GM18858 (cell line): ENCODE results near the gene TRAF3.
"Not testable (repeated sequence)": the region's sequence is repeated elsewhere in the genome, so short reads cannot be mapped to it uniquely, and the experiment has no call there.

Source experiments
- ATAC-seq: cut with Tn5 transposase; IDR thresholded peaks from one replicate; pipeline ENCODE4 v1.9.1; 2021; ENCODE audit not compliant: unreplicated experiment

The TRAF3 gene

DNA sequence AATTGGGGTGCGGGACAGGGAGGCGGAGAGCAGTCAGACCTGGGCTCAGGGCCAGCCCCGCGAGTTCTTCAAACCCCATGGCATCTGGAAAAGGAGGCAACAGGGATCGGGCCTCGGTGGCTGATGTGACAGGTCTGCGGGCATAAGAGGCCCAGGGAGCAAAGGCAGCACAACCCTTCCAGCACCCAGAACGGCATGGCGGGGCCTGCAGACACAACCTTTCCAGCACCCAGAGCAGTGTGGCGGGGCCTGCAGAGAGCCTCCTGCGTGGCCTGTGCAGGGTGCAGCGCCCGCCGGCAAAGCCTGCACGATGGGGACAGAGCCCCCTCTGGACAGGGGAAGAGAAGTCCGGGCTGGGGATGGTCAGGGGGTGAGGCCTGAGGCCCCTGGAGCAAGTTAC, 26.2 kb upstream of the TRAF3 start:
- ATAC-seq = no peak

DNA sequence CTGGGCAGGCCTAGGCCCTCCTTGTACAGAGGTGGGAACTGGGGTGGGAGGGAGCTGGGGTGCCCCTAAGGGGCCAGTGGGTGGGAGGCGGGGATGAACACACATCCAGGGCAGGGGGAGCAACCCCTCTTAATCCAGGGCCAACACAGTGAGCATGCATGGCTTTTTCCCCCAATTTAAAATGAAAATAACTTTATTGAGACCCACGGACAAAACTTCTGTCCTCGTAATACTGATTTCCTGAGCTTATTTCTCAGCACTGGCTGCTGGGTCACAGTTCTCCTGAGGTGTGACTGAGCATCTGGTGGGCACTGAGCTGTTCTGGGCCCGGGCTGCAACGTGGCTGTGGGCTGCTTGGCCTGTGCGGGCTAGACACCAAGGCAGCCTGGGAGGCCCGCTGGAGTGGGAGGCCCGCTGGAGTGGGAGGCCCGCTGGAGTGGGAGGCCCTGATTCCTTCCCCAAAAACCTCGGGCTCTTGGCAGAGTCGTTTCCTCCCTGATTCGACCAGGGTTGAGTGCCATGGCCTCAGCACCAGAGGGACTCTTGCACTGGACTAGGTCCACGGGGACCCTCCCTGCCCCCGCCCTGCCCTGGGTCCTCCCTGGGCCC, 24.9 kb upstream of the TRAF3 start:
- ATAC-seq = no peak

- peak; percentile 42 for ATAC-seq
Measured at GRCh38 chr14:102754370-102755262, 22.6 kb upstream of the TRAF3 start.

DNA sequence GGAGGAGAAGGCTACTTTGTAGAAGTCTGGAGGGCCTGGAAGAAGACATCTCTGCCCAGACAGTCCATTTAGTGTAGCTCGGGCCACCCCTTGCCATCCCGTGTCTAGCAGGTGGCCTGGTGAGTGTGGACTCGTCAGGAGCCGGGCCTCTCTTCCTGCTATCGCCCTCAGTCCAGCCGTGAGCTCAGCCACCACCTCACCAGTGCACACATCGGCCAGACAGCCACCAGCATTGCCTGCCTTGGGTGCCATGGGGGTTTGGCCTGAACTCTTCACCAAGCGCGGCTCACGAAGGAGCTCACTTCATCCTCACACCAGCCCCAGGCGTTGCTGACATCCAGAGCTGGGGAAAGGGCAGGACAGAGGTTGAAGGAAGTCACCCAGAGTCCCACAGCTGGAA, 19.6 kb upstream of the TRAF3 start:
- ATAC-seq = no peak

- no peak for ATAC-seq
Measured at GRCh38 chr14:102758087-102758486, 19.2 kb upstream of the TRAF3 start.

GRCh38 chr14:102759456-102760187, 17.6 kb upstream of the TRAF3 start:
- ATAC-seq = no peak

DNA sequence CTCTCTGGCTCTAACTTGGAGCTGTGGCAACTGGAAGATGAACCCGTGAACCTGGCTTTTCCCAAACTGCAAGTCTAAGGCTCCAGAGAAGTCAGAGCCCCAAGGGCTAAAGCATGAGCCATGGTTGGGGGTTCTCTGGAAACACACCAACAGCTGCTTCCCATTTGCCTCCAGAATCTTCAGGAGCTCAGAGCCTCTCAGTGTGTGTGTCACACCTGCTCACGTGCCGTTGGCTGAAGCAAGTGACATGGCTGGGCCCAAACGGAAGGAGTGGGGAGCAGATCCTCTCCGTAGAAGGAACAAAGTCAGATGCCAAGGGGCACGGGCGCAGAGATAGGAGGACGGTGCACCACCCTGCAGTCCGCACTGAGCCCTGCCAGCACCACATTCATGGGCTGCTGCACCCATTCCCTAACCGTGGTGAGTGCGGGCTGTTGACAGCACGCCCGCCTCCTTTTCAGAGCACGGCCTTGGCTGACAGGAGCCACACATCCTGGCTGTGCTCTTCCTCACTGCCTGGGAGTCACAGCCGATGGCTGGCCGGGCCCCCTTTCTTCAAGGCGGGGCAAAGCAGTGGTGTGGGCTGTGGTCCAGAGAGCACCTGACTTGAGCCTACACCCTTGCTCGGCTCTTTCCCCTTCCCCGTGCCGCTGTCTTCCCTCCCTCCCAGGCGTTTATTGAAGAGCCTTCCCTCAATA, 16.6 kb upstream of the TRAF3 start:
- ATAC-seq = no peak

DNA sequence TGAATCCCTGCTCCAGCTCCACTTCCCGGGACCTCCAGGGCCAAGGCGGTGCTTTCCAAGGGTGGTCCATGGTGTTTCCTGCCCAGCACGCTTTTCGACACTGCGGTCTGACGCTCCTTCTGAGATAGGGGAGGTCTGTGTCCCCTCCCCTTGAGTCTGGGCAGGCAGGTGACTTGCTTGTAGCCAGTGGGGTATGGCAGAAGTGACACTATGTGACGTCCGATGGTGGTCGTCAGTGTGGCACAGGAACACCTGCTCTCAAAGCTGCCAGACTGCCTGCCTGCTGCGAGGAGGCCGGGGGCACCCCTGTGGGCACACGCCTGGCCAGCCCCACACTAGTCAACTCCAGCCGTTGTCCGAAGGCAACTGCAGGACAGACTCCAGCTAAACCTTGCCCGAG, 16.0 kb upstream of the TRAF3 start:
- no peak for ATAC-seq

GRCh38 chr14:102764220-102764671, 13.0 kb upstream of the TRAF3 start:
- no peak for ATAC-seq

DNA sequence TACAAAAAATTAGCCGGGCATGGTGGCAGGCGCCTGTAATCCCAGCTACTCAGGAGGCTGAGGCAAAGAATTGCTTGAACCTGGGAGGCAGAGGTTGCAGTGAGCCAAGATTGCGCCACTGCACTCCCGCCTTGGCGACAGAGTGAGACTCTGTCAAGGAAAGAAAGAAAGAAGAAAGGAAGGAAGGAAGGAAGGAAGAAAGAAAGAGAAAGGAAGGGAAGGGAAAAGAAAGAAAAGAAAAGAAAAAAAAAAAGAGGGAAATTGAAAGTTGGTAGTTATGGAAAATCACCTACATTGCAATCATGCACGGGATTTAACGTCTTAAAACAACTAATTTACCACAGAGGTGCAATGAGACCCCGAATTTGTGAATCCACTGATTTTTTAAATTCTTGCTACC, 11.5 kb upstream of the TRAF3 start:
- not testable (repeated sequence) for ATAC-seq

DNA sequence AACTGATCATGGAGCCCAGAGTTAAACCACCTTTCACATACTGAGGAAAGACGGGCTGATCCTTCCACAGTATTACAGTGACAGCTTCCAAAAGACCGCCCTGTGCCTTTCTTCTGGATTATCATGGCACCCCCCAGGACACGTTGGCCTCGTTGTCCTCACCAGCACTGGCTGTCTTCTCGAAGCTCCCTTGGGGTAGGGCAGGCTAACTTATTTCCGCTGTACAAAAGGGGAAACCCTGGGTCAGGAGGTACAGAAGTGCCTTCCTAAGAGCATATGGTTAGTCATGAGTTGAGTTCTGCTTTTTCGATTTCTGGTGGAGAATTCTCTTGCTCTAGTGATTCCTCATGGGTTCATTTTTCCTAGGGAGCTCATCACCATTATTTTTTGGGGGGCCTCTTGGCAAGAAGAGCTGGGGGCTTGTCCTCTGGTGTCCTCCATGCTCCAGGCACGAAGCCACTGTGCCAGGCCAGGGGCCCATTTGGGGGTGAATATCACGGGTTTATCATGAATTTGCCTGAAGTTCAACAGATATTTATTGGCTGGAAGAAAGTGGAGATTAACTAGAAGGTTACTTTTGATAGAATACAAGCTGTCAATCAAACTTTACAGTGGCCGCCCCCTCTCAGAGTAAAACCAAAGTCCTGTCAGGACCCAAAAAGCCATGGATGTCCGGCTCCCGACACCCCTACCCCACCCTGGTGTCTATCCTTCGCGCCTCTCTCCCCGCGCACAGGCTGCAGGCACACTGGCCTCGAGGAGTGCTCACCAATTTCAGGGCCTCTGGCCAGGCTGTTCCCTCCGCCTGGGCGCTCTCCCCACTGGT, 8.8 kb upstream of the TRAF3 start:
- ATAC-seq = peak; percentile 43

DNA sequence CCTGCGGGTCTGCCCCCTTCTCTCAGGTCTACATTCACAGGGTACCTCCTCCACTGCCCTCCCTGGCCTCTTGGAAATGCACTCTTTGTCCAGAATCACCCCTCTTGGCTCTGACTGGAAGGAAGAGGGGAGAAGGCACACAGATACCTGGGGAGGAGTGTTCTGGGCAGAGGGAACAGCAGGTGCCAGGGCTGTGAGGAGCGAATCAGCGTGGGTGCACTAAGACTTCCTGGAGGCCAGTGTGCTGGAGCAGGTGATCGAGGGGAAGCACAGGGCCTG, 8.3 kb upstream of the TRAF3 start:
- ATAC-seq = no peak

GRCh38 chr14:102770147-102771123, 6.8 kb upstream of the TRAF3 start:
- ATAC-seq = no peak

- no peak for ATAC-seq
Measured at GRCh38 chr14:102771144-102771543, 6.1 kb upstream of the TRAF3 start.

GRCh38 chr14:102772781-102773570, 4.3 kb upstream of the TRAF3 start:
- no peak for ATAC-seq

- ATAC-seq = no peak
Measured at GRCh38 chr14:102774391-102775153, 2.7 kb upstream of the TRAF3 start.

DNA sequence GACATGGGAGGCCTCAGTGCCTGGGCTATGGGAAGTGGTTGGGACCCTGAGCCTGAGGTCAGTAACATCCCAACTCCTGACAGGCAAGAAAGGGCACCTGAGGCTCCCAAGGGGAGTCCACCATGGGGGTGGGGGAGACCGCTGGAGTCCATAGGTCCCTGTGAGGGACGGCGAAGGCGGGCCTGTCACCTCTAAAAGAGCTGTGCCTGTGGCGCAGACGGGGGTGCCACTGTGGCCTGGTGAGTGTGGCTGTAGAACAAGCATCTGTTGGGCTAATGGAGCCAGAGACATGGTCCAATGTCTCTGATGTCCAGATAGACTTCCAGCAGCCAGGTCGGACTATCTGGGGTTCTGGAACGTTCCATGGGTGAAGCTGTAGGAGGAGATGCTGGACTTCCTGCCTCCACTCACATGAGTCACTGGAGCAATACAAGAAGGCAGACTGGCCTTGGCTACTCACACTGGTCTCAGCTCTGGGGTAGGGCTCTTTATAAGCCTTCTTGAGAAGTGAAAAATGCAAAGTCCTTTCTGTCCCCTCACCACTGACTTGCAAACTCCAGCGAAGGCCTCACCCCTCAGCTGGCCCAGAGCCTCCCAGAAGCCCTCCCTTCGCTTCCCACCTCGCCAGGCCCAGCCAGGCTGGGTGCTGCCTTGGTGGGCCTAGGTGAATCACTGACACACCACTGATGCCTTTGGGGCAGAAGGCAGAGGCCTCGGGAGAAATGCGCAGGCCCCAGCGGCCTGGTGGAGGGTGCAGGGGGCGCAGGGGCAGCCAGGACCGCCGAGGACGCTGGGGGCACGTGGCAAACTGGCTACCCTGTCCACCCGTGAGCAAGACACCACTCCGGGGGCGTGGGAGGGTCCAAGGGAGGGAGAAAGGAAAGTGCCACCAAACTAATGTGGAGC, 1.1 kb upstream of the TRAF3 start:
- no peak for ATAC-seq
